ENCODE measurements around the gene ZSCAN10. TPM values are rescaled to one million over a fixed set of nuclear protein-coding genes. Genes with fewer than 3 reads are reported as not detected.
A peak's percentile ranks its signal among the peaks of the same experiment; 100 is the strongest.

ZSCAN10 gene
- total and polyA plus RNA-seq, 2 experiments from 2014 or later, result 217 to 519 TPM

- no peak for TF ChIP-seq CTCF (conservative IDR thresholded peaks at IDR 0.05; ENCODE audit: low read depth in 2 of 2)
These were observed 10.6 kb downstream of the ZSCAN10 start (continued) for GRCh38 chr16:3088450-3088849.

GRCh38 chr16:3087243-3088235 lies 11.6 kb downstream of the ZSCAN10 start:
- DNase-seq (ENCODE audit: low spot score), result peak; percentile 48
- peaks cover 80% of the 10 kb centered on the region for H3K36me3 Mint-ChIP-seq (ENCODE audit: low read depth)
- peak overlapping the region; percentile 80 for H3K27ac Mint-ChIP-seq

More at GRCh38 chr16:3087243-3088235, 11.6 kb downstream of the ZSCAN10 start:
- H3K36me3 ChIP-seq (ENCODE audit: insufficient read depth), result peaks cover 28% of the 10 kb centered on the region
- peaks cover 7% of the 10 kb centered on the region; the same call in 1 of the 2 replicates for H3K4me1 ChIP-seq (ENCODE audit: insufficient read depth)
- no peaks in the 10 kb centered on the region for H3K27me3 ChIP-seq (ENCODE audit: insufficient read depth)
- peaks cover 32% of the 10 kb centered on the region for H4K20me1 ChIP-seq (replicated peaks; ENCODE audit: insufficient read depth)
- Mint-ChIP-seq H3K9me3 (no peaks in the 10 kb centered on the region), H3K27me3 (ENCODE audit: insufficient read depth, low read depth, poor library complexity) (peaks cover 26% of the 10 kb centered on the region), H3K4me1 (peaks cover 28% of the 10 kb centered on the region), H3K4me3 (peak overlapping the region; percentile 19; the same call in 1 of the 3 replicates)
- peaks cover 13% of the 10 kb centered on the region for H3K79me2 ChIP-seq (replicated peaks; ENCODE audit: insufficient read depth)
- peaks cover 50% of the 10 kb centered on the region for H3F3A ChIP-seq (replicated peaks; ENCODE audit: low read depth)
- ATAC-seq, result peak; percentile 51
- H3K4me3 ChIP-seq, result no peak overlapping the region
- TF ChIP-seq NANOG (IDR thresholded peaks at IDR 0.05; ENCODE audit: borderline replicate concordance) (no peak), JUNB (IDR thresholded peaks at IDR 0.05; ENCODE audit: unreplicated experiment) (no peak), REST (IDR thresholded peaks at IDR 0.05; ENCODE audit: unreplicated experiment) (peak; percentile 47), CTCF (conservative IDR thresholded peaks at IDR 0.05; ENCODE audit: low read depth in 2 of 2) (peak; percentile 49 to 62), STAT1 (IDR thresholded peaks at IDR 0.05; ENCODE audit: unreplicated experiment) (no peak), POLR2AphosphoS5 (IDR thresholded peaks at IDR 0.05; ENCODE audit: low read depth) (peak; percentile 6; the same call in 1 of the 2 replicates)
- H3K27ac ChIP-seq (ENCODE audit: low read depth), result peak overlapping the region; percentile 84
- no peaks in the 10 kb centered on the region for H3K9me2 ChIP-seq (ENCODE audit: insufficient read depth)
- H2AFZ ChIP-seq, result no peak overlapping the region
- H3K4me2 ChIP-seq, result no peak overlapping the region

Data from GM23338 (cell line).